RCC 7860 (cell line): ENCODE data around the gene PLA2G2C.

Experiments
- DNase-seq: peaks from one replicate; pipeline ENCODE4 v3.0.0-alpha.2; 2015; ENCODE audit warnings: low spot score
- FAIRE-seq: peaks from 2 replicates; lab custom pipeline; 2012; peaks lifted over from hg19 to GRCh38; lab: Jason Lieb, UNC

PLA2G2C gene

GRCh38 chr1:20184997-20185833, 1.1 kb downstream of the PLA2G2C start:
- no peak for DNase-seq
- no peak for FAIRE-seq

GRCh38 chr1:20184481-20184900, 1.8 kb downstream of the PLA2G2C start:
- DNase-seq (no peak), FAIRE-seq (no peak)

- FAIRE-seq = no peak
- no peak for DNase-seq
Measured at GRCh38 chr1:20183616-20184271, 2.6 kb downstream of the PLA2G2C start.

DNA sequence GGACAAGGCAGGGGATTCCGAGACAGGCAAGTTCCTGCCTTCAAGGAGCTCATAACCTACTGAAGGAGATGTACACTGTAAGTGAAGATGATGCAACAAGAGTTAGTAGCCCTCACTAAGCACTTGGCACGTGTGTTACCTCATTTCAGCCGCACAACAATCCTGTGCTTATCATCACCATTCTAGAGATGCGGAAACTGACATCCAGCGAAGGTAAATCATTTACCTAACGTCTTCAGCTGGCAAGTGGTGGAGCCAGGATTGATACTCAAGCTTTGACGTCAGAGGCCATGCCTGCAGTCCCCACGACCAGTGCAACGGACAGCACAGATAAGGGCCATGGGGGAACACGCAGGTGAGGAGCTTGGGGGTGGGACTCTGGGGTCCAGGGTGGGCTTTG, 3.3 kb downstream of the PLA2G2C start:
- DNase-seq (no peak), FAIRE-seq (no peak)

DNA sequence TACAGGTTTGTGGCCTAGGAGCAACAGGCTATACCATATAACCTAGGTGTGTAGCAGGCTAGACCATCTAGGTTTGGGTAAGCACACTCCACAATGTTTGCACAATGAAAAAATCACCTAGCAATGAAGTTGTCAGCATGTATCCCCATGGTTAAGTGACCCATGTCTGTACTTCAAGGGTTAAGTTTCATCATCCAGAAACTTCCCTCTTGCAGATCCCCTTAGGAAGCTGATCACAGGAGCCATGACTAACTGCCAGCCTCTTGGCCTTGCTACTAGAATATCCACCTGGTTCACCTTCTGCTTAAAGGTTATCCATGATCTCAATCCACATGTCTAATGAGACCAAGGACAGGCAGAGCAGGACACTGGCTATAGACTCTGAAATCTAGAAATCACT, 3.9 kb downstream of the PLA2G2C start:
- no peak for FAIRE-seq
- DNase-seq = no peak

DNA sequence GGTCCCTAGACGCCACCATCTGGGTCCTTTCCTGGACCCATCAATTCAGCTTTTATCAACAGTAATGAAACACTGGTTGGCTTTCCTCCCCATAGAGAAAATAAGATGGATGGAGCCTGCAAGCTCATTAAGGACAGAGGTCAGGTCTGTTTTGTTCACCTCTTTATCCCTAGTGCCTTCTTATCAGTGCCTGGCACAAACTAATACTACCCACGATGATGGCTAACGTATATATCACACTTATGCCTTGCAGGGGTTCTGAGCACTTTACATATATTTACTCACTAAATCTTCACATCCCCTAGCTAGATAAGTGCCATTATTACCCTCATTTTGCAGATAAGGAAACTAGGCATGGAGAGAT, 5.5 kb downstream of the PLA2G2C start:
- DNase-seq (no peak), FAIRE-seq (no peak)

DNA sequence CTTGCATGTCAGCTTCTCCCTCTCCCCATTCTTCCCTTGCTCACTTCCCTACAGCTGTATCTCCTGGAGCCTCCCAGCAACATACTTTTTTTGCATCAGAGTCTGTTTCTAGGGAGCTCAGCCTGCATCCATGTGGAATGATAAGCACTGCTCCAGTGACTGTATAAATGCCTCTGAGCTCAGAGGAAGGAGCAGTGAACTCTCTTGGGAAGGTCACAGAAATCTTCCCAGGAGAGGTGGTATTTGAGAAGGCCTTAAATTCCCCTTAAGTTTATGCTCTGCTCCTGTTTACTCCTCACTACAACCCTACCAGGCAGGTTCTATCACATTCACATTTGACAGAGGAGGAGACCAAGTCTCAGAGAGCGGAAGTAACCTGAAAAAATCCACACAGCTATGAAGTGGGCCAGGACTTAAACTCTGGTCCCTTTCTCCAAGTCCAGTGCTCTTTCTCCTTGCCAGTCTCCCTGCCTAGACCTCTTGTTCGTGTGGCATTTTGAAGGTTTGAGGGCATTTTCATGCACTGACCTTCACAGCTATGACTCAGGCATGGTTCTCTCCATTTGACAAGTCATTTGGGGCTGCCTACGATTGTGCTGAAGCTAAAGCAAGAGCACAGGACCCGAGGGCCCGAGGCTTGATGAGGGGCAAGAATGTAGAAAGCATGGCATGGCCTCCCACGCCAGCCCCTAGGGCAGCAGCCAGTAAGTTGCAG, 6.0 kb downstream of the PLA2G2C start:
- DNase-seq (no peak), FAIRE-seq (no peak)

- no peak for FAIRE-seq
- DNase-seq = no peak
Measured at GRCh38 chr1:20179371-20180128, 6.8 kb downstream of the PLA2G2C start.

GRCh38 chr1:20178634-20179370, 7.5 kb downstream of the PLA2G2C start:
- DNase-seq (no peak), FAIRE-seq (no peak)

DNA sequence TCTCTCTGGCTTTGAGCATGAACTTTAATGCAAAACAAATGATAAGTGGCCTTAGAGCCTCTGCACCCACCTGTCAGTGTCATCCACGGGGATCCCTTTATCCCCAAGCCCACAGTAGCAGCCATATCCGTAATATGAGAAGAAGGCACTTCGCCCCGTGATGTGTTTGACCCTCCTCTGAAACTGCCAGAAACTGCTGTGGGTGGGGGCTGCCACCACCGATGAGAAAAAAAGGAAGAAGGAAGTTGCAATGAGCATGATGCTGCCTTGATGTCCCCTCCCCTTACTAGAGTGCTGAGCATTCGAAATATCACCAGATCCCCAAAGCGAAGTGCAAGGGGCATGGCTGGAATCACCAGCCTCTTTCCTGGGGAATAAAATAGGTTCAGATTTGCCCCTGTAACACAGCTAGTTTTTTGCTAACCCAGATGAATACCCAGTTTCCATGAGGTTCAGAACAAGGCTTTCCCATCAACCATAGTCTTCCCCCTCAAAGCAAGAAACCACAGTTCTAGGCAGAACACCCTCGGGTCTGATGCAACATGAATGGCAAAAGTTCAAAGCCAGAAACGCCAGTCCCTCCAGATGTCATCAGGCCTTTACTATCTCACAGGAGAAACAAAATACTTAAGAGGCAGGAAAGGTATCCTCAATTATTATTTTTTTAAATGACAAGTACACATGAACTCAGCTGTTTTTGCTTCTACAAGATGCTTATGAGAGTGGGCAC, 11.2 kb downstream of the PLA2G2C start:
- FAIRE-seq (no peak), DNase-seq (no peak)

- DNase-seq = no peak
Measured at GRCh38 chr1:20172033-20172590, 14.2 kb downstream of the PLA2G2C start.

DNA sequence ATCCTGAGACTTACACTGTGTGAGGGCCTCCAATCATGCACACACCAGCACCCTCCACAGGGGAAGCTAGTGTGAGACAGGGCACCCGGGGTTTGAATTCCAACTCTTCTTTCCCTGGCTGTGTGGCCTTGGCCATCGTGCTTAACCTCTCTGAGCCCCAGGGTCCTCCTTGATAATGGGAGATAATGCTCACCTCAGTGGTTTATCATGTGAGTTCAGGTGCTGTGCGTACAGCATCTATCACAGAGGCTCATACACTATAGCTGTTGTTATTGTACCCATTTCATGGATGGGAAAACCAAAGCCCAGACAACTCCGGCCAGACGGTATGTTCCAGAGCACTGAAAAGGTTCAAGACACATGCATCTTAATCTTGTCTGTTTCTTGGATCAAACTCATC, 16.4 kb downstream of the PLA2G2C start:
- DNase-seq = no peak
- FAIRE-seq = no peak

More at GRCh38 chr1:20172033-20172590, 14.2 kb downstream of the PLA2G2C start:
- no peak for FAIRE-seq

DNA sequence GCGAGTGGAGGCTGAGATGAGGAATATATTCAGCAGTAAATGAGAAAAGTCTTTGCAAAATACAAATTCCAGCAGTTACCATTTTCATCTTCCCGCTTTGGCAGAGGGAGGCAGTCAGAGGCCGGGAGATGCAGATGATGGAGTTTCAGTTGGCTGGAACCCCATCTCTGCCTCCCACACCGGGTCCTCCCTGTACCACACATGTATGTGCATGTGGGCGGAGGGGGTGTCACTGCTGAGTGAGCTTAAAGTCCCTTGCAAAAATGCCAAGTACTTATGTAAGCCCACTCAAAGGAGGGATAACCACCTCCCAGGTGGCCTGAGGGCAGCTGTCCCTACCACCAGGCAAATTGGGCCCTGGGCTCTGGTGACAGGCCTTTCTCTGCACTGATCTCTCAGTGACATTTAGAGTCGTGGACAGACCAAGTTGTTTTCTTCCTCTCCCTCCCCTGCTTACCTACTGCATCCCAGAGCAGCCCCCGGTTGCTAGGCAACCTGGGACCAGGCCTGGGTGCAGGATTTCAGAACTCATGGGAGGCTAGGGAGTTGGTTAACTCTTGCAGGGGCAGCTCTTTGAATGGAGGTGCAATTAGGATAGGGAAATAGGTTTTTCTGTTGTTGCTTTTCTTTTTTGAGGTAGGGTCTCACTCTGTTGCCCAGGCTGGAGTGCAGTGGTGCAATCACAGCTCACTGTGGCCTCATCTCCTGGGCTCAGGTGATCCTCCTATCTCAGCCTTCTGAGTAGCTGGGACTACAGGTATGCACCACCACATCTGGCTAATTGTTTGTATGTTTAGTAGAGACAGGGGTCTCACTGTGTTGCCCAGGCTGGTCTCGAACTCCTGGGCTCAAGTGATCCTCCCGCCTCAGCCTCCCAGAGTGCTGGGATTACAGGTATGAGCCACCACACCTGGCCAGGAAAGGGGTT, 17.5 kb downstream of the PLA2G2C start:
- DNase-seq (no peak), FAIRE-seq (no peak)

- no peak for FAIRE-seq
- DNase-seq = no peak
Measured at GRCh38 chr1:20167126-20167525, 19.2 kb downstream of the PLA2G2C start.

GRCh38 chr1:20166051-20166450, 20.3 kb downstream of the PLA2G2C start:
- DNase-seq = no peak
- no peak for FAIRE-seq

- DNase-seq (no peak), FAIRE-seq (no peak)
Measured at GRCh38 chr1:20165522-20165951, 20.8 kb downstream of the PLA2G2C start.

GRCh38 chr1:20164694-20165202, 21.6 kb downstream of the PLA2G2C start:
- no peak for FAIRE-seq

DNA sequence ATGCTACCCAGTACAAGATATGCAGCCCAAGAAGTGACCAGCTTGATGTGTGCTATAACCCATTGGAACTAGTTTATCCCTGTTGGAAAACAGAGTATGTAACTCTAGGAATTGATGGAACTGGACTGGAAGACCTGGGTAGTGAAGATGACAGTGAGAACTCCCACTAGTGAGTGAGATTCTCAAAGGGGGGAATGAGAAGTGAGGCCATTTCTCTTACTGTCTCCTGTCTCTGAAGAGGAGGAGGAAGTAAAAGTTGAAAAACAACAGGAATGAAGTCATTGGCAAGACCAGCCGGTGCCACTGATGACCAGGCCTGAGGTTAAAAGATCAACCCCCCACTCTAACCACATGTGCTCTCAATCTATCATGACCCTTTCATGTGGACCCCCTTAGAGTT, 26.3 kb downstream of the PLA2G2C start:
- no peak for DNase-seq
- FAIRE-seq = no peak

More at GRCh38 chr1:20164694-20165202, 21.6 kb downstream of the PLA2G2C start:
- no peak for DNase-seq
